EH (cell line): ENCODE results near the gene GPC3.

Source experiments
- DNase-seq: peaks from one replicate; pipeline ENCODE4 v3.0.0-alpha.2; 2015; ENCODE audit warnings: low read depth

GPC3 gene

DNA sequence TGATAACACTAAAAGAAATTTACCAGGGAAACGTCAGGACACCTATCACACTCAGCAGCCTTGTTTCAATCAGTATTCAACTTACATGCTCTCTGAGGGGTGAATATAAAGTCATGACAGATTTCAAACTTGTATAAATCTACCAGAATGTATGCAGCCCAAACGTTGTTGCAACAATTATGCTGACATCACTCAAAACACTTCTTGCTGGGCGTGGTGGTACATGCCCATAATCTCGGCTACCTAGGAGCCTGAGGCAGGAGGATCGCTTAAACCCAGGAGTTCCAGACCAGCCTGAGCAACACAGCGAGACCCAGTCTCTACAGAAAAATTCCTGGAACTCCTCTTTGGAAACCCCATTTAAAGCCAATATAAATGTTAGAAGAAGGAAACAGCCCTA, 303.5 kb downstream of the GPC3 start:
- DNase-seq = no peak

DNA sequence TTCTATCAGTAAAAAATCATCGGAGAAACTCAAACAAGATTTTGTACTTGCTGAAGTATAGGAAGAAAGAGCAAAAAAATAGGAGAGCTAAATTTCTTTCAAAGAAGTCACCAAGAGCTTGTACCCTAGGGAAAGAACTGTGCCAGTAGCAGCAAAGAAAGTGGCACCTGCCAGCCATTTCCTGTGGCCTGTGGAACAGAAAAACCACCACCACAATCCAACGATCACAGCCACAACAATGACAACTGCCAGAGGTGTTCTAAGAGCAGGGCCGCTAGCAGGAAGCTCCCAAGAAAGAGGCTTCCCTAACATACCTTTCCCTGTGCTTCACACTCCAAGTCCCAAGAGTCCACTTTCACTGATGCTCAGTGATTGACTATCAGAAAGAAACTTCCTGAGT, 304.0 kb downstream of the GPC3 start:
- no peak for DNase-seq

DNA sequence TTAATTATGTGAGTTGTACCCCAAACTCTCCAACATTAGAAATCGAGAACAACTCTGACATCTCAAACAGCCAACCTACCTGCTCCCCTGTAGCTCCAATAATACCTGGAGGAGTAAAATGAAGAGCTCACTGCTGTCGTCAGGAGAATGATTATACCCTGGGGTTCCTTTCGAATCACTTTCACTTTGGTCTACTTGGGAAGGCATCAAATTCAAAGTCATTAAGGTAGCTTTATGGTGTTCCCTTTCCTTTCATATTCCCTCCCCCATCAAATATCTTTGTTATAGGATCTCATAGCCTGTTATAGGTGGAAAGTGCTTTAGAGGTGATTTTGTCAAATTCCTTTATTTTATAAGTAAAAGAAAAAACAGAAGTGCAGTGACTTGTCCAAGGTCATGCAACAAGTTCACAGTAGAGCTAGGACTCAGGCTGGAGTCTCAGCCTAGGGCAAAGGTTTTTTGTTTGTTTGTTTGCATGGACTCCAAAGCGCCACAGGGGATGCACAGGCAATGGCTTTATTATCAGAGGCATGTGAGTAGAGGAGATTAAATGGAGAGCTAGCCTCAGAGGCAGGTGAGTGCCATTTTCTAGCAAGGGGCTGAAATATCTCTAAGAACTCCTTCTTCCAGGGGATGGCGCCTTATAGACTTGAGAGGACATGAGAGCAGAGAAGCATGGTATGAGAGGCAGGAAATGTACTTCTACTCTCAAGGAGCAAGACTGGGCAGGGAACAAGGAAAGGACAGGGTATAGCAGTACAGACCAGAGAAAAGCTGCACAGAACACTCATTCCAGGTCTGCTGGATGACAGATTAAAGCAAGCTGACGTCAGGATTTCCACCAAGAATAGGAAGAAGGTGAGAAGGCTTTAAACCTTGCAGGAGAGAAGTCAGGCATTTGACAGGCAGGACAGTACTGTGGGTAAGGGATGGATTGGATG, 308.0 kb downstream of the GPC3 start:
- DNase-seq = no peak

DNA sequence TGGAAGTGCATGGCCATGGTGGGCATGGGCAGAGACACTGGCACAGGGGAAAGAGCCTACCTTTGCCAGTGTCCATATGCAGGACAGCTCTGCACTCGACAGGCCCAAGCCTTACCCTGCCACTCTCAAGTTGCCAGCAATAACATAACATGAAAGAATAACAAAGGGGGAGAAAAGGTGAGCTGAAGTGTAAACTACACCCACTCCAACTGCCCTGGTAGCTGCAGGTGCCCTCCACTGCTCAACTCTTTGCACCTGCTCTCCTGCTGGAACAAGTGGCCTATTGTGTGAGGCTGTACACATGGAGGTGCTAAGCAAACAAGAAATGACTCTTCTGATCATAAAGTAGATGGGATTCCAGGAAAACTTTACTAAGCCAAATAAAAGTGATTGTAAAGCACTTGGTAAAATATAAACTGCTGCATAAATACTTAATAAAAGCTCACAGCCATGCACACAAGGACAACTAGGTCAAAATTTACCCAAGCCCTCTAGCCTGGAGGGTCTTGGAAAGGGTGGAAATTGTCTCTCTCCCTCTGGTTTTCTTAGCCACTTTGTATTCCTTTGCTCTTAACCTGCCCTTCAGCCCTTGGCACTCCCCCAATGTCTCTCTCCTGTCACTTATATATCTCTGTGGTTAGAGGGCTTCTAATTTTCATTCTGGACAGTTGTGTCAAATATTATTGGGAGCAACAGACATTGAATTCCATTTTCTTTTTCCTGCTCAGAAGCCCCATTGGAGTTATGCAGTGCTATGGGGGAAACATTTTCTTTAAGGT, 308.9 kb downstream of the GPC3 start:
- DNase-seq = no peak

DNA sequence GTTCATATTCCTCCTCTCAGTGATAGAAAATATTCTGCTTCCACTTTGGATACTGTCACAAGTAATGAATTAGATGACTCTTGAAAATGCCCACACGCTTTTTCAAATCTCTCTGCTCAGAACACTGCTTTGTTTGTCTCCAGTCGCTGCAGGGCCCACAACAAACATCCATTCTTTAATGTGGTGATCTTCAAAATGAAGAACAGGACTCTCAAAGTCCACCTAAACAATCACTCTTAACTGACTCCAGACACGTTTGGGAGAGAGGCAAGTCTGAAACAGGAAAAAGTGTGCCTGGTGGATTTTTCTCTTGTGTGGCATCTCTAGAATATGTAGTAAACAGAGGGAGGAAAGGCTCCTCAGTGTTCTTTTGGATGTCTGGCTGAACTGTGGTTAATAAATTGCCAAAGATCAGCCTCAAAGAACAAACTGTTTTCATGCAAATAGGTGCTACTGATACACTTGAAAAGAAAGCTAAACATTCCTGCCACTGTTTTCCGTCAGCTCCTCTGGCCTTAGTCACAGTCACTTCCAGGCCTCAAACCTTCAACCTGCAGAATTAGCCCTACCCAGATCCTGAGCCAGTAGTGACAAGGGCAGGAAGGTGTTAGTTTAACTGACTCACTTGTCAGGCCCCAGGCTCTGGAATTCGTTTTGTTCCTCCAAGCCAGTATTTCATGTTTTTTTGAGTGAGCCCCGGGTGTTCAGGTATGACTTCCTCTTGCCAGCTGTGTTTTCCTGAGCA, 310.5 kb downstream of the GPC3 start:
- DNase-seq = no peak

DNA sequence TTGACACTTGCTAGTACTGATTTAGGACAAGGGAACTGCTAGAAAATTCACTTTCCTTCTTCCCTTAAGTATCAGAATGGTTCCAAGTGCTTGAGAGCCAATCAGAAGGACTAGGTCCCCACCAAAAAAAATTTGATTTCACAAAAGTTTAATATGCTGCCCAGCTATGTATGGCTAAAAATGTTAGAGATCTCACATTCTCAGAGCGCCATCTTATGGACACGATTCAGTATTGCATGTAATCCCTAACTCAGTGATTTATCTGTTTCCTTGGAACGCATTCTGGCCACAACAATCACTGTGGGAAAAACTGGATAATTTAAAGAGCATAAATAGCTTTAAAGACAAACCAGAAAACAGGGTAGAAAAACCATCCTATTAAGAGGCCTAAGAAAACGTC, 315.0 kb downstream of the GPC3 start:
- peak; percentile 28 for DNase-seq

DNA sequence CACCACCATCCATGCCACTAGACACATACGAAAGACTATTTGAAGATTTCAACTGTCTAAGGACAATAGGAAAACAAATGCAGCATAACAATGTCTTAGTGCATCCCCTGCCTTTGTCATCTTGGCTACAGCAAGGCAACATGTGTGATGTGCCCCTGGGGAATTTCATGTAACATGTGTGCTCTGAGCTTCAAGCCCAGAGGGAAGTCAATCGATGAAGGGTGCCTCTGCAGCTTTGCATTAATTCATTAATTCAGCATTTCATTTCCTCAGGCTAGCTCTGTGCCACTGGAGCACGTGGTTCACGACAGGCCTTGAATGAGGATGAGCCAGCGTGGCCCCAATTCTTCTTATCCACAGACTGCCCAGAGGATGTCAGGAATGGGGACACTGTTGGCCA, 316.2 kb downstream of the GPC3 start:
- no peak for DNase-seq

DNA sequence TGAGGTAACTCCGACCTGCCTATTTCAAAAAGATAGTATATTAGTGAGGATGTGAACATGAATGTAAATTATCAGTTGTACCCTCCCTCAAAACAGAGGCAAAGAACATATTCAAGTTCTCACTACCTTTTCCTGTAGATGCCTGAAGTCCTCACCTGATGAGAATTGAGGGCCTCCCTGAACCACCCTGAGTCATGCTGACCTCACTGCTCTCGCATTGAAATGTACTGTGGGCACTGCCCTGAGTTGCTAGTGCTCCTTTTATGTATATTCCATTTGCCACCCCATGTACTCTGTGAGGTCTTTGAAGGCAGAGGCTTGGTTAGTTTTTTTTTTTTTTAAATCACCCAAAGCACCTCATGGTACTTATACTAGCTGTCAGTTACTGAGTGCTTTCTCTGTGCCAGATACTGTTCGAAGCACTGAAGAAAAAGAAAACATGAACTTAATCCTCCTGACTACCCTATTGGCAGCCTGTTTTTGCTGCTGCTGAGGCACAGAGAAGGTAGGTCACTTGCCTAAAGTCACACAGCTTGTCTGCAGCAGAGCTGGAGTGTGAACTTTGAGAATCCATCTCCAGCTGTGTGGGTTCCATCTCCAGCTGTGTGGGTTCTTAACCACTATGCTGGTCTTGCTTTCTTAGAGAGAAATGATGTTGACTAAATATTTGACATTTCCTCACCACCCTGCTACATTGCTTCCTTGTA, 317.0 kb downstream of the GPC3 start:
- no peak for DNase-seq

DNA sequence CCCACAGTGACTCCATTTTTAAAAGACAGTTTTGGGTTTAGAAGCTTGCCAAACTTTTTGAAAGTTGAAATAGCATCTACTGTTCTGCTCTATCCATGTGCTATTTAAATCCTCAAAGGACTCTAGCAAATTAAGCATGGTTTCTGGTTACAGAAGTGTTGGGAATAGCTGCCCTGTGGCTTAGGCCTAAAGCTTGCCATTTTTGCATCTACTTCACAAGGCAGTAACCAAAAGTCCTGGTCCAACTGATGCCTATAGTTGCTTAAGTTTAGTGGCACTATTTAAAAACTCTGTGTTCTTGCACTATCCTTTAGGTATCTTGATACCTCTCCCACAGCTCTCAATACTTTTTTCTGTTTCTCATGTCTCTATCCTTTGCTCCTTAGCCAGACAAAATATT, 319.1 kb downstream of the GPC3 start:
- no peak for DNase-seq

DNA sequence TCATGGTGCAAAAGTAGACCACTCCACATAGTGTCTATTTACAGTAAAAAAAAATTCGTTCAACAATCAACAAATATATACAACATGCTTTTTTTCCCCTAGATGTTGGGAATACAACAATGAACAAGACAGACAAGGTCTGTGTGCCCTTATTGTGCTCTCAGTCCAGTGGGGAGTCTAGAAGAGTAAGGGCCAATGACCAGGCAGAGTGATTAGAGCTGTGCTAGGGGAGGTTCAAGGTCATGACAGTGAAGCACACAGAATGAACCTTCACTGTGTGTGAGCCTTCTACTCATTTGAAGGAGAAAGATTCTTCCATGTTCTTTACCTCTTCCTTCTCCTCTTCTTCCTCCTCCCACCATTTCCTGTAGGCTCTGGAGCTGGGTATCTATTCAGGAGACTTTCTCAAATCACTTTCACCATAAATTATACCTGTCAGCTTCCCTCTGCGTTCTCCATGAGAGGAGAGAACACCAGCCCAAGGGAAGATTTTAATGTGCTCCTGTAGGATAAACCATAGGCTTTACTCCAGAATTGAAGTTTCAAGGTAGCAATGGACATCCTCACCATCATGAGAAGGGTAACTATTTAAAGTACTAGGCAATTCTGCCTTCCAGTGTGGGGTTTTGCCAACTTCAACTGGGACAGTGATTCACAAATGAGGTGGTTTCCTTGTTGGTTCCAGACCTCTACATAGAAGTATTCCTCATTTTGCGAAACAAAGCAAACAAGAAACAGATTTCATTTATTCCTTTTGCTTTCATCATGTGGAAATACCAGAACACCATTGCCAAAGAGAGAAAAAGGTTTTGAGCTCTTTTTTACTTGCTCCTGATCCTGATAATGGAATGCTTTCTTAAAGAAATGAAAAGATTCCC, 323.2 kb downstream of the GPC3 start:
- no peak for DNase-seq

DNA sequence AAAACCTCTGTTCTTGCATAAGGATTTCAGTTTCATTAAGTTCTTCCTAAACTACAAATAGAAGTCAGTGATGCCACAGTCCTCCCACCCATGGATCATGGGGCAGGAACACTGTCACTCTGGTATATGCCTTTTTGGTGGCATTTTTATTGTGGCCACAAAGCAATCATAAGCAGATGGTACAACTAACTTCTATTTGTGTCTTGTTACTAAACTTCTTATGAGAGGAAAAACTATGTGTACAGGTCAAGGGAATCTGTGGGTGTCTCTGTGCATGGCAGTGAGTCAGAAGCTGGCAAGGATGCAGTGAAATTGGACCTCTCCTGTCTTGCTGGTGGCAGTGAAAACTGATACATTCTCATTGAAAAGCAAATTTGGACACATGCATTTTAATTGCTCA, 325.1 kb downstream of the GPC3 start:
- DNase-seq = no peak

DNA sequence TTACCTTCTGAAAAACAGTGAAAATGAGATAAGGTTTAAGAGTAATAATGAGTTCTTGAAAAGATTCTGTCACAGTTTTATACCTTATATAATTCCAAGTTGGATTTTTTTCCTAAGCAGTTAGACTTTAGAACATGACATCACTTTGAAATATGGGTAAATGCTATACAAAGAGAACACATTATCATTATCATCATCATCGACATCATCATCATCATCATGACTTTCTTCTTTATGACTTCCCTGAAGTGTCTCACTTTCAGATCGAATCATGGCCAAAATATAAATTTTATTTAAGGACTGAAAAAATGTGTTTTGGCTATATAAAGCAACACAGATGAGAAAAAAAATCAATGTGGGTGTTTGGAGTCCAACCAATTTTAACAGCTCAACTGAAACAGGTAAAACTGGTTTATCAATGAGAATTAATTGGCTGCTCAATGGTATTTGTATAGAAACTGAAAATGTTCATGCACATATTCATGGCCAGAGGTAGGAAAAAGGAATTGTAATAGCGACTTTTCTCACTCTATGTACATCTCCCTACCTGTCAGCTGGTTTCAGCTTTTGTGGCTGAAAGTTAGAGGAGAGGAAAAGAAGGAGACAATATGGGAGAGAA, 327.0 kb downstream of the GPC3 start:
- DNase-seq = no peak

DNA sequence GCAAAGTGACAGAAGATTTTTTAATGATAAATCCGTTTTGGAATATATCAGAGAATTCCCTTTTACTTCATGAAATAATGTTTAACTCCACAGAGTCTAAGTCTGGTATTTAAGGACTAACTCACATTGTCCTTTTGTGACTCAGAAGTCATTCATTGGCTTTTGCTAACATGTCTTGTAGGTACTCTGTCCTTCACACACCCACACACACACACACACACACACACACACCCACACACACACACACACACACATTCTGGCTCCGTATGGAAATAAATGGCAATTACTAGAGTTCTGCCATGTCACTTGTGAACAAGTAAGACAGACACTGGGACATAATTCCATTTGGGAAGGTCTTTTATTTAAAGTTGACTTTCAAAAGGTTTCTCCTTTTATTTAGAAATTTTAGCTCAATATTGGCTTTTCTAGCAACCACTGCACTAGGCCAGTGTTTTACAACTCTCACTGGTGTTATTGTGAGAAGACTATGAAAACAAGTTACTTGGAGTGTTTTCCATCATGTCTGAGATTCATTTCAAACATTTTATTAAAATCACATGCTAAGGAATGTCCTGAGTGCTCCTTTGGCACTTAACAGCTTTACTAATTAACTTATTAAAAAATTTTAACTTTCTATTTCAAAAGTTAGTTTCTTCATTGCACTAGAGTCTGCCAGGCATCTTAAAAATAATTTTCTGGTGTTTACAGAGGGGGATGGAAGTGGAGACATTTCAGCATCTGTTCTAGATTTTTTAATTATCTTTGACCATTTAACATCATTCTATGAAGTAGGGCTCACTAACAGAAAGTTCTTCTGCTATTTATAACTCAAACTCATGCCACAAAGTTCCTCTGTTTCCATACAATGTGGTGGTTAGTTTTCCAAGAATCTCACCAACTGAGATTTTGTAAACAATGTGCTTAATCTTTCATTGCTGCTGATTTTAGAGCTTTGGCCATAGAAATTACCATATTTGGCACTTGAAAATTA, 329.8 kb downstream of the GPC3 start:
- DNase-seq = no peak

DNA sequence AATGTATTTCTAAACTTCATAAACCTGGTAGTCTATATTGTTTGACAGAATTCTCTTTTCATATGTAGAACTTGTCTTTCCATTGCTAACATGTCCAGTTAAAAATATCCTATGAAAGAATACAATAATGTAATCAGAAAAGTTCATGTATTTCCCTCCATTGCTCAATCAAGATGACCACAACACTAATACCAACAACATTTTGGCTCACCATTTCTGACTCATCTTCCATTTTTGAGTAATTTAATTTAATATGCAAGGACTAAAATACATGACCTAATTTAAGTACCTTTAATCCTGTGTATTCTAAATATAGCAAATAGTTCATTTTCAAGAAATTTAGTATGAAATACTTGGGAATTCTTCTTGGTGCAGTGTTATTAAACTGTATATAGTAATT, 330.6 kb downstream of the GPC3 start:
- no peak for DNase-seq

DNA sequence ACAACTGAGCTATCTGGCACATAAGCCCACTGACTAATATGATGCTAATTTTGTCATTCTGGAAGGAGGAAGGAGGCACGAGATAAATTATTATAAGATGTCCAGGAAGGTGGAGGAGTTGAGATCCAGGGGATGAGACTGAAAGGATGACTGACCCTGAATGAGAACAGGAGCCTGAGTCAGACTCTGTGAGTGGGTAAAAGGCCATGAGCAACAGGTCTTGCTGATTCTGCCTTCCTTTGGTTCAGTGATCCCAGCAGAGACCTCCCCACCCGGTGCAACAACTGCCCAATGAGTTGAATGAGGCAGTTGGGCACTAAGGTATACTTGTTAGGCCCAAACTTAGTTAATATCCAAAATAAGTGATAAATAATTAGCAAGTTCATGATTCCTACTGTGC, 332.0 kb downstream of the GPC3 start:
- DNase-seq = no peak

DNA sequence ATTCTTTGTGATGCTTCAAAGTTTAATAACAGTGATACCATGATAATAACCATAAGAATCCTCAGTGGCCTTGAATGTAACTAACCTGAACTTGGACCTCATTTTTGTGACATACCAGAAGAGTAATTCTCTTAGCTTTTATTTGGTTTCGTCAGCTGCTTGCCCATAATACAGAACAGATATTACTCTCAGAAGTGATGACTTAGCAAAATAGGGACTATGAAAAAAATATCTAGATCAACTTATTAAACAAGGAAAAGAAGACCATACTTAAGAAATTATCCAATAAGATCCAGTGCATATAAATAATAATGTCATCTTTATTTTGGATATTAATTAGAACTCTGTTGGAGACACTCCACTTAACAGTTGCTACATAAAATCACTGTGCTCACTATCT, 333.2 kb downstream of the GPC3 start:
- no peak for DNase-seq

DNA sequence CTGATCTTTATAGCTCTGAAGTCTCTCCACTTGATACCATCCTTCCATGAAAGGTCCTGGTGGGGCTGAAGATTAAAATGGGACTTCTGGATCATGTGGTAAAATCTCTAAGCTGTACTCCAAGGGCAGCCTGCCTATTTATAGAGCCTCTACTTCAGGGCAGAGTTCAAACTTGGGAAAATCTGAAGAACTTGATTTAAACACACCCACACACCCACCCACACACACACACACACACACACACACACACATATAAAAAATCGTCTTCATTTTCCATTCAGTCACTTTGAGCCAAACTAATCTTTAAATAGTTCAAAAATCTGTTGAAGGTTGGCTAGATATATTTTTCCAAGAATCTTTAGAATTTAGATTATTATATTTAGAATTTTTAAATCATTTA, 335.2 kb downstream of the GPC3 start:
- DNase-seq = no peak

DNA sequence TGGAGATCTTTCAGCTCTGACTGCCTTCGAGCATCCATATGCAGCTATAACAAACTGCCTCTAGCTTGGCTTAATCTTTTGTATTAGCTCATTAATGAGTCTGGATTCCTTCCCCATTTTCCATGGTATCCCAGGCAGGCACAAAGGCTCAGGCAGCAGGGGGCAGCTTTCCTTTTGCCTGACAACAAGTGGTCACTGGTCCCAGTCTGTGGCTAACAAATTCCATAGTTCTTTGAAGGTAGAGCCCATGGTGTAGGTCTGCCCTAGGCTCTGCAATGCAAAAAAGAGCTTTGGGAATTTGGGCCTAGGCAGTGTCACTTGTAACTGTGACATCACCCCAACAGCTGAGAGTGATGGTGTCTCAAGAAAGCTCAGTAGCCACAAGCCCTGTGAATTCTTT, 335.7 kb downstream of the GPC3 start:
- no peak for DNase-seq

DNA sequence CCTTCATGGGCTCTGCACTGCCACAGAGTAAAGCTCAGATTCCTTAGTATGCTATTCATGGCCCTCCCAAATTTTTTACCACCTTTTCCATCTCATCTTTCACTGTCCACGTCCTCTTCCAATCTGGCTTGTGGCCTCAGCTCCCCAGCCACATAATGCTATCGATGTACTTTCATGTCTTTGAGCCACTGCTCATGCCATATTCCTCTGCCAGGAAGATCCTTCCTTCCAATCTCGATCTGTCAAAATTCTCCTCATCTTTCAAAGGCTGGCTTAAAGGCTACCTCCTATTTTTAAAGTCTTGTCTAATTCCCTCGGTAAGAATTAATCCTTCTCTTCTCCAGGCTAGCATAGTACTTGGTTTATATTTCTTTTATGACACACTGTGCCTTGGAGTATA, 336.8 kb downstream of the GPC3 start:
- DNase-seq = no peak
